SK-N-MC (cell line): Measurements from ENCODE around the gene TRPM5.

Experiments
- EZH2 ChIP-seq: fragments of 200-600 bp; sonication (generic); IDR thresholded peaks from one replicate; pipeline ENCODE4 v1.6.1; 2017; ENCODE audit warnings: antibody characterized with exemption
- FOXP2 ChIP-seq: optimal IDR thresholded peaks from 2 replicates; pipeline ENCODE3; 2011; ENCODE audit warnings: mild to moderate bottlenecking, moderate library complexity; ENCODE audit not compliant: insufficient read depth; ENCODE audit errors: extremely low read length, control extremely low read depth
- POLR2AphosphoS5 ChIP-seq: IDR thresholded peaks from 2 replicates; pipeline ENCODE4 v1.6.1; 2012; ENCODE audit warnings: mild to moderate bottlenecking, low read depth, low read length, borderline replicate concordance

DNA sequence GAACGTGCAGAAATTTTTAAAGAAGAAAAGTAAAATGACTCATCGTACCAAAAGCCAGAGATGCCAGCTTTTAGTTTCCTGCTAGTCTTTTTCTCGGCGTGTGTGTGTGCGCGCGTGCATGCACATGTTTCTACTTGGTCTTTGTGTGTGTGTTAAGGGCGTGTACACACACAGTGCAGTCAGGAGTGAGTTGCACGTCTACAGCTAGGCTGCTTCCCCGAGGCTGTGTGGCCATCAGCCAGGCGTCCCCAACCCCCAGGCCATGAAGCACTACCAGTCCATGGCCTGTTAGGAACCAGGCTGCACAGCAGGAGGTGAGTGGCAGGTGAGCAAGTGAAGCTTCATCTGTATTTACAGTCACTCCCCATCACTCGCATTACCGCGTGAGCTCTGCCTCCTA lies 36.9 kb upstream of the TRPM5 start:
- TF ChIP-seq EZH2 (no peak), POLR2AphosphoS5 (no peak), FOXP2 (no peak)
